HepG2 (cell line): ENCODE measurements around the gene SERP1. TPM values are rescaled to one million over a fixed set of nuclear protein-coding genes. Genes with fewer than 3 reads are reported as not detected.
A peak's percentile ranks its signal among the peaks of the same experiment; 100 is the strongest.

Experiments
- ATAD3A ChIP-seq: sonication (generic); formaldehyde crosslinking; IDR thresholded peaks from 2 replicates; pipeline ENCODE4 v1.4.0; 2020; ENCODE audit warnings: missing genetic modification reagents
- CCAR2 ChIP-seq: fragments of 200-400 bp; formaldehyde crosslinking; optimal IDR thresholded peaks from 2 replicates; pipeline ENCODE3; 2018; ENCODE audit warnings: low read depth, mild to moderate bottlenecking, low read length, moderate library complexity
- EEA1 ChIP-seq: sonication (generic); formaldehyde crosslinking; IDR thresholded peaks from 2 replicates; pipeline ENCODE4 v1.5.1; 2020; ENCODE audit warnings: mild to moderate bottlenecking, missing genetic modification reagents, borderline replicate concordance
- FOXM1 ChIP-seq: sonication (generic); formaldehyde crosslinking; IDR thresholded peaks from 2 replicates; pipeline ENCODE4 v1.5.0; 2020; ENCODE audit warnings: missing genetic modification reagents
- MATR3 ChIP-seq: sonication (generic); formaldehyde crosslinking; IDR thresholded peaks from 2 replicates; pipeline ENCODE4 v1.4.0; 2020; ENCODE audit warnings: missing genetic modification reagents
- NFKB2 ChIP-seq: sonication (generic); formaldehyde crosslinking; IDR thresholded peaks from 2 replicates; pipeline ENCODE4 v1.4.0; 2020; ENCODE audit warnings: missing genetic modification reagents, borderline replicate concordance
- SRY ChIP-seq: sonication (generic); formaldehyde crosslinking; IDR thresholded peaks from 2 replicates; pipeline ENCODE4 v1.8.0; 2022; ENCODE audit warnings: mild to moderate bottlenecking, missing genetic modification reagents
- ZNF317 ChIP-seq: sonication (generic); formaldehyde crosslinking; IDR thresholded peaks from 2 replicates; pipeline ENCODE4 v1.5.0; 2020; ENCODE audit warnings: mild to moderate bottlenecking, missing genetic modification reagents
- ZNF354B ChIP-seq: sonication (generic); formaldehyde crosslinking; IDR thresholded peaks from 2 replicates; pipeline ENCODE4 v1.8.0; 2022; ENCODE audit warnings: mild to moderate bottlenecking, missing genetic modification reagents
- ZNF432 ChIP-seq: sonication (generic); formaldehyde crosslinking; IDR thresholded peaks from 2 replicates; pipeline ENCODE4 v1.5.0; 2020; ENCODE audit warnings: missing genetic modification reagents, mild to moderate bottlenecking, borderline replicate concordance
- ZNF510 ChIP-seq: sonication (generic); formaldehyde crosslinking; IDR thresholded peaks from 2 replicates; pipeline ENCODE4 v1.4.0; 2020; ENCODE audit warnings: low read depth, mild to moderate bottlenecking, missing genetic modification reagents
- ZNF543 ChIP-seq: sonication (generic); formaldehyde crosslinking; IDR thresholded peaks from 2 replicates; pipeline ENCODE4 v1.4.0; 2020; ENCODE audit warnings: mild to moderate bottlenecking, missing genetic modification reagents
- ZNF562 ChIP-seq: sonication (generic); formaldehyde crosslinking; IDR thresholded peaks from 2 replicates; pipeline ENCODE4 v1.8.0; 2022; ENCODE audit warnings: missing genetic modification reagents, borderline replicate concordance
- polyA plus RNA-seq, 8 experiments: library from polyadenylated mRNA; depleted of rRNA in 3 of 8; stranded (reverse) in 7 of 8; unstranded in 1 of 8; fragments of >200 nt; fragmentation: Illumina TruSeq in 4 of 8; extraction: Trizol in 4 of 8; gene quantifications; 2 replicates each; pipeline versions ENCODE4 v1.2.1 to v1.2.3, GENCODE V29; 2011 to 2016; ENCODE audit warnings: low read depth in 4 of 8, missing spikeins in 1 of 8, mixed read lengths in 1 of 8; ENCODE audit not compliant: insufficient read depth in 1 of 8
- total RNA-seq, 5 experiments: library from RNA; depleted of rRNA; stranded (reverse); fragments of >200 nt; fragmentation: Illumina TruSeq; extraction: Trizol; gene quantifications; 2 replicates each; pipeline ENCODE4 v1.2.3, GENCODE V29; 2016; ENCODE audit warnings: low read depth in 1 of 5
- TF ChIP-seq, protein P1 (sequence below): sonication (generic); formaldehyde crosslinking; IDR thresholded peaks from 2 replicates; pipeline ENCODE4 v1.8.1; 2023; ENCODE audit warnings: mild to moderate bottlenecking, missing genetic modification reagents
- TF ChIP-seq, protein P2 (sequence below): sonication (generic); formaldehyde crosslinking; conservative IDR thresholded peaks from 2 replicates; pipeline ENCODE4 v1.8.0; 2022; ENCODE audit warnings: low read depth, missing genetic modification reagents
- TF ChIP-seq, protein P3 (sequence below): sonication (generic); formaldehyde crosslinking; IDR thresholded peaks from 2 replicates; pipeline ENCODE4 v1.8.1; 2022; ENCODE audit warnings: low read depth, mild to moderate bottlenecking, missing genetic modification reagents
- TF ChIP-seq, protein P4 (sequence below): sonication (generic); formaldehyde crosslinking; IDR thresholded peaks from 2 replicates; pipeline ENCODE4 v1.5.0; 2020; ENCODE audit warnings: mild to moderate bottlenecking, missing genetic modification reagents, borderline replicate concordance
- TF ChIP-seq, protein P5 (sequence below): IDR thresholded peaks from 2 replicates; pipeline ENCODE4 v1.6.1; 2016; ENCODE audit warnings: mild to moderate bottlenecking, missing biosample characterization, missing genetic modification reagents

Gene SERP1
- total and polyA plus RNA-seq, 2 of the 13 experiments (the other 11 are each of a cell fraction or from before 2014, with no cell fraction given), result 61.2 to 95.0 TPM

DNA sequence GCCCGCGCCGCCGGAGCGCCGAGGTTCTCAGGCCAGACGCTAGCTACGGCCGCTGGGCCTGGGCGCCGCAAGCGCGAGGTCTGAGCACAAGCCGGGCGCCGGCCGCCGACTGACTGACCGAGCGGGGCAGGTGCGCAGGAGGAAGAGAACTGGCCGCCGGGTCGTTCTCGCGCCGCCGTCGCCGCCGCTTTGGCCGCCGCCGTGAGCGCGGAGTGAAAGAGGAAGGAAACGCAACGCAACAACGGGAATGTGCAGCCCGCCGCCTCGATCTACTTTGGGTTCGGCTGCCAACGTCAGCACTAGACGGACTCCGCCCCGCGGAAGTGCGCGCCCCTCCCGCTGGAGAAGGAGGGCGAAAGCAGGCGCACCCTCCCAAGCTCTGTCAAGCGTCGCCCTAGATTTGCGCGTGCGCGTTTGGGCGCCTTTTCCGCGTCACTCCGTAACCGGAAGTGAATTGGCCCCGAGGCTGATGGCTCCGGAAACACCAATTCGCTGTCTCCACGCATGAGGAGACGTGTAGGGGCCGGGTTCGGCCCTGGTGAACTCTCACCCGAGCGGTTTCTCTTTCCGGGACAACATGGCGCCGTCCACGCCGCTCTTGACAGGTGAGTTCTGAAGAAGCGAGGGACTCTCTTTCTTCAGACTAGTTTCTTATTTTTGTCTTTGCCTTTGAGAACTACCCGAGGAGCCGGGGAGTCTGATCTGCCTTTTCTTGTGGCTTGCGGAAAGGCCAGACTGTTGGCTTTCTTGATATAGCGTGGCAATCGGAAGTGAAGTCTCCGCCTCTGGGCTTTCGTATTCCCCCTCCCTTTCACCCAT is at the start of gene SERP1, which contains the start of gene EIF2A (continued):
- TF ChIP-seq, protein P1, sequence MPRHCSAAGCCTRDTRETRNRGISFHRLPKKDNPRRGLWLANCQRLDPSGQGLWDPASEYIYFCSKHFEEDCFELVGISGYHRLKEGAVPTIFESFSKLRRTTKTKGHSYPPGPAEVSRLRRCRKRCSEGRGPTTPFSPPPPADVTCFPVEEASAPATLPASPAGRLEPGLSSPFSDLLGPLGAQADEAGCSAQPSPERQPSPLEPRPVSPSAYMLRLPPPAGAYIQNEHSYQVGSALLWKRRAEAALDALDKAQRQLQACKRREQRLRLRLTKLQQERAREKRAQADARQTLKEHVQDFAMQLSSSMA, result peak; percentile 77; the same call in 1 of the 2 replicates
- TF ChIP-seq SRY (CRISPR knock-in tag) (peak; percentile 67; the same call in 1 of the 2 replicates), NFKB2 (peak; percentile 28; the same call in 1 of the 2 replicates), EEA1 (CRISPR knock-in tag) (peak; percentile 85; the same call in 1 of the 2 replicates), ZNF317 (CRISPR knock-in tag) (peak; percentile 78; the same call in 1 of the 2 replicates), ATAD3A (peak; percentile 43; the same call in 1 of the 2 replicates), ZNF562 (0 out of 2 replicates have a peak, but pooled peaks have one; percentile 22), ZNF543 (0 out of 2 replicates have a peak, but pooled peaks have one; percentile 62), FOXM1 (CRISPR knock-in tag) (no peak), MATR3 (CRISPR knock-in tag) (no peak), CCAR2 (no peak), ZNF432 (CRISPR knock-in tag) (no peak), ZNF354B (CRISPR knock-in tag) (0 out of 2 replicates have a peak, but pooled peaks have one; percentile 55), ZNF510 (CRISPR knock-in tag) (no peak)
- TF ChIP-seq, protein P2, sequence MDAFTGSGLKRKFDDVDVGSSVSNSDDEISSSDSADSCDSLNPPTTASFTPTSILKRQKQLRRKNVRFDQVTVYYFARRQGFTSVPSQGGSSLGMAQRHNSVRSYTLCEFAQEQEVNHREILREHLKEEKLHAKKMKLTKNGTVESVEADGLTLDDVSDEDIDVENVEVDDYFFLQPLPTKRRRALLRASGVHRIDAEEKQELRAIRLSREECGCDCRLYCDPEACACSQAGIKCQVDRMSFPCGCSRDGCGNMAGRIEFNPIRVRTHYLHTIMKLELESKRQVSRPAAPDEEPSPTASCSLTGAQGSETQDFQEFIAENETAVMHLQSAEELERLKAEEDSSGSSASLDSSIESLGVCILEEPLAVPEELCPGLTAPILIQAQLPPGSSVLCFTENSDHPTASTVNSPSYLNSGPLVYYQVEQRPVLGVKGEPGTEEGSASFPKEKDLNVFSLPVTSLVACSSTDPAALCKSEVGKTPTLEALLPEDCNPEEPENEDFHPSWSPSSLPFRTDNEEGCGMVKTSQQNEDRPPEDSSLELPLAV (CRISPR knock-in tag), result peak; percentile 84; the same call in 1 of the 2 replicates
- TF ChIP-seq, protein P3, sequence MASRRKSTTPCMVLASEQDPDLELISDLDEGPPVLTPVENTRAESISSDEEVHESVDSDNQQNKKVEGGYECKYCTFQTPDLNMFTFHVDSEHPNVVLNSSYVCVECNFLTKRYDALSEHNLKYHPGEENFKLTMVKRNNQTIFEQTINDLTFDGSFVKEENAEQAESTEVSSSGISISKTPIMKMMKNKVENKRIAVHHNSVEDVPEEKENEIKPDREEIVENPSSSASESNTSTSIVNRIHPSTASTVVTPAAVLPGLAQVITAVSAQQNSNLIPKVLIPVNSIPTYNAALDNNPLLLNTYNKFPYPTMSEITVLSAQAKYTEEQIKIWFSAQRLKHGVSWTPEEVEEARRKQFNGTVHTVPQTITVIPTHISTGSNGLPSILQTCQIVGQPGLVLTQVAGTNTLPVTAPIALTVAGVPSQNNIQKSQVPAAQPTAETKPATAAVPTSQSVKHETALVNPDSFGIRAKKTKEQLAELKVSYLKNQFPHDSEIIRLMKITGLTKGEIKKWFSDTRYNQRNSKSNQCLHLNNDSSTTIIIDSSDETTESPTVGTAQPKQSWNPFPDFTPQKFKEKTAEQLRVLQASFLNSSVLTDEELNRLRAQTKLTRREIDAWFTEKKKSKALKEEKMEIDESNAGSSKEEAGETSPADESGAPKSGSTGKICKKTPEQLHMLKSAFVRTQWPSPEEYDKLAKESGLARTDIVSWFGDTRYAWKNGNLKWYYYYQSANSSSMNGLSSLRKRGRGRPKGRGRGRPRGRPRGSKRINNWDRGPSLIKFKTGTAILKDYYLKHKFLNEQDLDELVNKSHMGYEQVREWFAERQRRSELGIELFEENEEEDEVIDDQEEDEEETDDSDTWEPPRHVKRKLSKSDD (CRISPR knock-in tag), result no peak
- TF ChIP-seq, protein P4, sequence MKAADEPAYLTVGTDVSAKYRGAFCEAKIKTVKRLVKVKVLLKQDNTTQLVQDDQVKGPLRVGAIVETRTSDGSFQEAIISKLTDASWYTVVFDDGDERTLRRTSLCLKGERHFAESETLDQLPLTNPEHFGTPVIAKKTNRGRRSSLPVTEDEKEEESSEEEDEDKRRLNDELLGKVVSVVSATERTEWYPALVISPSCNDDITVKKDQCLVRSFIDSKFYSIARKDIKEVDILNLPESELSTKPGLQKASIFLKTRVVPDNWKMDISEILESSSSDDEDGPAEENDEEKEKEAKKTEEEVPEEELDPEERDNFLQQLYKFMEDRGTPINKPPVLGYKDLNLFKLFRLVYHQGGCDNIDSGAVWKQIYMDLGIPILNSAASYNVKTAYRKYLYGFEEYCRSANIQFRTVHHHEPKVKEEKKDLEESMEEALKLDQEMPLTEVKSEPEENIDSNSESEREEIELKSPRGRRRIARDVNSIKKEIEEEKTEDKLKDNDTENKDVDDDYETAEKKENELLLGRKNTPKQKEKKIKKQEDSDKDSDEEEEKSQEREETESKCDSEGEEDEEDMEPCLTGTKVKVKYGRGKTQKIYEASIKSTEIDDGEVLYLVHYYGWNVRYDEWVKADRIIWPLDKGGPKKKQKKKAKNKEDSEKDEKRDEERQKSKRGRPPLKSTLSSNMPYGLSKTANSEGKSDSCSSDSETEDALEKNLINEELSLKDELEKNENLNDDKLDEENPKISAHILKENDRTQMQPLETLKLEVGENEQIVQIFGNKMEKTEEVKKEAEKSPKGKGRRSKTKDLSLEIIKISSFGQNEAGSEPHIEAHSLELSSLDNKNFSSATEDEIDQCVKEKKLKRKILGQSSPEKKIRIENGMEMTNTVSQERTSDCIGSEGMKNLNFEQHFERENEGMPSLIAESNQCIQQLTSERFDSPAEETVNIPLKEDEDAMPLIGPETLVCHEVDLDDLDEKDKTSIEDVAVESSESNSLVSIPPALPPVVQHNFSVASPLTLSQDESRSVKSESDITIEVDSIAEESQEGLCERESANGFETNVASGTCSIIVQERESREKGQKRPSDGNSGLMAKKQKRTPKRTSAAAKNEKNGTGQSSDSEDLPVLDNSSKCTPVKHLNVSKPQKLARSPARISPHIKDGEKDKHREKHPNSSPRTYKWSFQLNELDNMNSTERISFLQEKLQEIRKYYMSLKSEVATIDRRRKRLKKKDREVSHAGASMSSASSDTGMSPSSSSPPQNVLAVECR (CRISPR knock-in tag), result peak; percentile 97
- TF ChIP-seq, protein P5, sequence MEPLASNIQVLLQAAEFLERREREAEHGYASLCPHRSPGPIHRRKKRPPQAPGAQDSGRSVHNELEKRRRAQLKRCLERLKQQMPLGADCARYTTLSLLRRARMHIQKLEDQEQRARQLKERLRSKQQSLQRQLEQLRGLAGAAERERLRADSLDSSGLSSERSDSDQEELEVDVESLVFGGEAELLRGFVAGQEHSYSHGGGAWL (CRISPR knock-in tag), result no peak; the same call in 1 of the 2 replicates
